ENCODE data around the gene ENOX1.

The ENOX1 gene

DNA sequence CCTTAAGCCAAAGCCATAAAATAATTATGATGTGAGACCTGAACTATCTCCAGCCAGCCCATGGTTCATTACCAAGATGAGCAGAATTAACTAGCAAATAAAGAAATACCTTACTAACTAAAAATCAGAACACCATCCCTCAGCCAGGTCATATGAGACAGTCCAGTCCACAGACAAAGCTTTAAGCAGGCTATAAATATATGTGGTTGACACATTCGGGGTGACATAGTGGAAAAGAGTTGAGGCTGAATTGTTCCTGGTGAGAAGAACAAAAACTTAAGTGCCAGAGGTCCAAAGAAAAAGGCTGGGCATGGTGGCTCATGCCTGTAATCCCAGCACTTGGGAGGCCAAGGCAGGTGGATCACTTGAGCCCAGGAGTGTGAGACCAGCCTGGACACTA lies 30.9 kb downstream of the ENOX1 start:
- no peak for DNase-seq (ENCODE audit: low read depth)
- TF ChIP-seq, protein P1, sequence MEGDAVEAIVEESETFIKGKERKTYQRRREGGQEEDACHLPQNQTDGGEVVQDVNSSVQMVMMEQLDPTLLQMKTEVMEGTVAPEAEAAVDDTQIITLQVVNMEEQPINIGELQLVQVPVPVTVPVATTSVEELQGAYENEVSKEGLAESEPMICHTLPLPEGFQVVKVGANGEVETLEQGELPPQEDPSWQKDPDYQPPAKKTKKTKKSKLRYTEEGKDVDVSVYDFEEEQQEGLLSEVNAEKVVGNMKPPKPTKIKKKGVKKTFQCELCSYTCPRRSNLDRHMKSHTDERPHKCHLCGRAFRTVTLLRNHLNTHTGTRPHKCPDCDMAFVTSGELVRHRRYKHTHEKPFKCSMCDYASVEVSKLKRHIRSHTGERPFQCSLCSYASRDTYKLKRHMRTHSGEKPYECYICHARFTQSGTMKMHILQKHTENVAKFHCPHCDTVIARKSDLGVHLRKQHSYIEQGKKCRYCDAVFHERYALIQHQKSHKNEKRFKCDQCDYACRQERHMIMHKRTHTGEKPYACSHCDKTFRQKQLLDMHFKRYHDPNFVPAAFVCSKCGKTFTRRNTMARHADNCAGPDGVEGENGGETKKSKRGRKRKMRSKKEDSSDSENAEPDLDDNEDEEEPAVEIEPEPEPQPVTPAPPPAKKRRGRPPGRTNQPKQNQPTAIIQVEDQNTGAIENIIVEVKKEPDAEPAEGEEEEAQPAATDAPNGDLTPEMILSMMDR (IDR thresholded peaks at IDR 0.05; ENCODE audit: control insufficient read depth, extremely low read depth, insufficient read depth), result no peak
- H3K4me3 ChIP-seq (ENCODE audit: low read depth, low read length), result no peak overlapping the region

GRCh38 chr13:43751624-43752023 lies 35.1 kb downstream of the ENOX1 start:
- DNase-seq (ENCODE audit: low read depth), result no peak
- TF ChIP-seq, protein P1 (IDR thresholded peaks at IDR 0.05; ENCODE audit: control insufficient read depth, extremely low read depth, insufficient read depth), result no peak

GRCh38 chr13:43749503-43749902 lies 37.3 kb downstream of the ENOX1 start:
- DNase-seq (ENCODE audit: low read depth), result no peak
- no peak overlapping the region for H3K4me3 ChIP-seq (ENCODE audit: low read depth, low read length)
- TF ChIP-seq, protein P1 (IDR thresholded peaks at IDR 0.05; ENCODE audit: control insufficient read depth, extremely low read depth, insufficient read depth), result no peak

More at GRCh38 chr13:43751624-43752023, 35.1 kb downstream of the ENOX1 start:
- no peak overlapping the region for H3K4me3 ChIP-seq (ENCODE audit: low read depth, low read length)

DNA sequence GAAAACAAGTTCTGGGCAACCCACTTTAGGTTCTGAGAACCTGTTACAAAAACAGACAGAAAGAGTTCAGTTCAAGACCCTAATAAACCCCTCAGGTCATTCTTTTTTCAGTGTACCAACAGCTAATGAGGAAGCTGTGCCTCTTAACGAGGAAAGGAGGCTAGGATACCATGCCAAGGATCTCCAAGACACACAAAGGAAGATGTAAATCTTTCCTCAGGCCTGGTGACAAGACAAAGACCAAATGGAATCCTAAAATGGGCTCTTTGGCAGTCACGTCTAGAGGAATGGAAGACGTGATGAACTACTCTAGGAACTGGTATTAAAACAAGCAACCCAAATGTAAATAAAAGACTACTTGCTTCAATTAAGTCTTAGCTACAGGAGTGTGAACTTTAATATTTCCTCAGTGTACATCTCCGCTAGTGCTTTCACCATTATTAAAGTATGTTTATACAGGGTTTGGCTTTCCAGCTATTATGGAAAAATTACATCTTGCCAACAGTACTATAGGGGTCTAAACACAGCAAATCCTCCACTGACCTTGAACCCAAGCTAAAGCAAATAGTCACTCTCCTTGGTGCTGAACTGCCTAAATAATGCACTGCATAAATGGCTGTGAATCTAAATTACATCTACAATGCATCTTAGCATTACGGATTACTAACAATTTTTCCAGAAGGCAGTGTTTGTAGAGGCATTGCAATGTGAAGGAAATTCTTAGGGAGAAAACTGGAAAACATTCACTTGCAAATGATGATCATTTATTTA lies 42.3 kb downstream of the ENOX1 start:
- H3K4me3 ChIP-seq (ENCODE audit: low read depth, low read length), result no peak overlapping the region
- TF ChIP-seq, protein P1 (IDR thresholded peaks at IDR 0.05; ENCODE audit: control insufficient read depth, extremely low read depth, insufficient read depth), result no peak
- DNase-seq (ENCODE audit: low read depth), result no peak

DNA sequence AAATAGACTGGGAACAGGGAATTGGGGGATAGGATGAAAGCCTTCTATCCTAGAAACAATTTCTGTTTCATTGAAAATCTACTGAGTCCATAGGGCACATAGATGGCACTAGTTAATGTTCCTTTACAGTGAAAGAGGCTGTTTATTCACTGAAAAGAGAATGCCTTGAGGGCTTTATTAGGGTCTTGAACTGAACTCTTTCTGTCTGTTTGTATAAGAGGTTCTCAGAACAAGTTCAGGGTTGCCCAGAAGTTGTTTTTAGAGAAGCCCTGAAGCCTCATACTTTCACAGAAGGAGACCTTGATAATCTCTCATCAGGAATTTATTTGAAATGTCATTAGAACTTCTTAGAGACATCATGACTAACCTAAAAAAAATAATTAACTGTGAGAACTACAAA lies 43.9 kb downstream of the ENOX1 start:
- no peak for DNase-seq (ENCODE audit: low read depth)

DNA sequence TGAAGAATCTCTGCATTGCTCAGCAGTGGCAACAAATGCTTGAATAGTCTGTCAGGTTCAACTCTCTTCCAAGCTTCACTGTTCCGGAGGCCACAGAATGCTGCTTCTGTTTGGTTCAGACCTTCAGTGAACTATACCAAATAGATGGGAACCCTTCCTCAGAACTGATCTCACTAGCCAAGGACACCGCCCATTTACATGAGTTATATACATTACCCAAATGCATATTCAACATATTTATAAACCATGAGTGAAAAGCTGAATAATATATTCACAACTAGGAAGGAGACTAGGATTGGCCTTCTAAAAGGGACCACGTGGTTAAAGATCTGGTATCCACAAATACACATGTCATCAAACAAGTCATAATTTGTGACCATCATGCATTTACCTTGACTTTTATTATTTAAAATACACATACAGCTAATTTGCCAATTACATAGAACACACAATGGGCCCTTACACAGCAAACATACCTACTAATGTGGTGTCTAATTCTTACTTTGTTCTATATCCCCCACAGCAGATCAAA lies 49.3 kb downstream of the ENOX1 start:
- no peak overlapping the region for H3K4me3 ChIP-seq (ENCODE audit: low read depth, low read length)
- no peak for DNase-seq (ENCODE audit: low read depth)
- TF ChIP-seq, protein P1 (IDR thresholded peaks at IDR 0.05; ENCODE audit: control insufficient read depth, extremely low read depth, insufficient read depth), result no peak

More for the DNA sequence above, 43.9 kb downstream of the ENOX1 start:
- H3K4me3 ChIP-seq (ENCODE audit: low read depth, low read length), result no peak overlapping the region
- TF ChIP-seq, protein P1 (IDR thresholded peaks at IDR 0.05; ENCODE audit: control insufficient read depth, extremely low read depth, insufficient read depth), result no peak
